SU-DHL-6 (cell line): ENCODE data around the gene IL21R.

Experiments
- EZH2phosphoT487 ChIP-seq: fragments of 200-600 bp; sonication (generic), shearing (Covaris generic); conservative IDR thresholded peaks from 2 replicates; pipeline ENCODE4 v1.6.1; 2018; ENCODE audit warnings: mild to moderate bottlenecking, antibody characterized with exemption, low read length, moderate library complexity, mixed read lengths
- TF ChIP-seq, protein P1 (sequence below): fragments of 200-600 bp; sonication (generic); IDR thresholded peaks from one replicate; pipeline ENCODE4 v1.5.1; 2017; ENCODE audit warnings: antibody characterized with exemption, mild to moderate bottlenecking, low read length, moderate library complexity; ENCODE audit not compliant: insufficient read depth, poor library complexity, severe bottlenecking

DNA sequence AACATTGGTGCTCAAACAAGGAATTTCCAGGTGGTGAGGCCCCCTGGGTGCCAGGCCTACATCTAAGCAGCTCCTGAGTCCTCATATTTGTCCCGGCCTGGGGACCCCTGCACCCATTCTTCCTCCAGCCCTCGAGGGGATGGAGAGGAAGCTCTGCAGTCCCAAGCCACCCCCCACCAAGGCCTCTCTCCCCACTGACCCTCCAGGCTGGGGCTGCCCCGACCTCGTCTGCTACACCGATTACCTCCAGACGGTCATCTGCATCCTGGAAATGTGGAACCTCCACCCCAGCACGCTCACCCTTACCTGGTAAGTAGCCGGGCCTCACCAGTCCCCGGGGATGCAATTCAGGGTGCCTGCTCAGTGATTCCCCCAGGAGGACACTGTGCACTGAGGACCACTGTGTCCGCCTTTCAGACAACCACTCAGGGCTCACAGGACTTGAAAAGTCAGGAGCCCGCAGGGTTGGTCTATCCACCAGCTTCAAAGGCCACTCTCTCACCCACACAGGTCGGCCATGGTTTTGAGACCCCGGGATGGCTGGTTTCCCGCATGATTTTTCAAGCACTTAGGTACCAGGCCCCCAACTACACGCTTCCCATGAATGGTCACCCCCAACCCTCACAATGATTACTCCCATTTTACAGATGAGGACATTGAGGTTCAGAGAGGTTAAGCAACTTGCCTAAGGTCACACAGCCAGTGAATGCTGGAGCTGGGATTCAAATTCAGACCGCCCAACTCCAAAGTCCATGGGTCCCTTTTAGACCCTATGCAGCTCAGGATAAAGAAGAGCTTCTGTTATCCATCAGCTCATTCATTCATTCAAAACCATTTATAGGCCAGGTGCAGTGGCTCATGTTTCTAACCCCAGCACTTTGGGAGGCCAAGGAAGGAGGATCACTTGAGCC, 32.4 kb downstream of the IL21R start:
- TF ChIP-seq, protein P1, sequence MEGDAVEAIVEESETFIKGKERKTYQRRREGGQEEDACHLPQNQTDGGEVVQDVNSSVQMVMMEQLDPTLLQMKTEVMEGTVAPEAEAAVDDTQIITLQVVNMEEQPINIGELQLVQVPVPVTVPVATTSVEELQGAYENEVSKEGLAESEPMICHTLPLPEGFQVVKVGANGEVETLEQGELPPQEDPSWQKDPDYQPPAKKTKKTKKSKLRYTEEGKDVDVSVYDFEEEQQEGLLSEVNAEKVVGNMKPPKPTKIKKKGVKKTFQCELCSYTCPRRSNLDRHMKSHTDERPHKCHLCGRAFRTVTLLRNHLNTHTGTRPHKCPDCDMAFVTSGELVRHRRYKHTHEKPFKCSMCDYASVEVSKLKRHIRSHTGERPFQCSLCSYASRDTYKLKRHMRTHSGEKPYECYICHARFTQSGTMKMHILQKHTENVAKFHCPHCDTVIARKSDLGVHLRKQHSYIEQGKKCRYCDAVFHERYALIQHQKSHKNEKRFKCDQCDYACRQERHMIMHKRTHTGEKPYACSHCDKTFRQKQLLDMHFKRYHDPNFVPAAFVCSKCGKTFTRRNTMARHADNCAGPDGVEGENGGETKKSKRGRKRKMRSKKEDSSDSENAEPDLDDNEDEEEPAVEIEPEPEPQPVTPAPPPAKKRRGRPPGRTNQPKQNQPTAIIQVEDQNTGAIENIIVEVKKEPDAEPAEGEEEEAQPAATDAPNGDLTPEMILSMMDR, result no peak
- no peak for TF ChIP-seq EZH2phosphoT487
